ENCODE results near the gene CDC42. TPM values are rescaled to one million over a fixed set of nuclear protein-coding genes. Genes with fewer than 3 reads are reported as not detected.

CDC42 gene
- total and polyA plus RNA-seq, 2 of the 13 experiments (the other 11 are each of a cell fraction or from before 2014, with no cell fraction given), result 138 to 237 TPM

DNA sequence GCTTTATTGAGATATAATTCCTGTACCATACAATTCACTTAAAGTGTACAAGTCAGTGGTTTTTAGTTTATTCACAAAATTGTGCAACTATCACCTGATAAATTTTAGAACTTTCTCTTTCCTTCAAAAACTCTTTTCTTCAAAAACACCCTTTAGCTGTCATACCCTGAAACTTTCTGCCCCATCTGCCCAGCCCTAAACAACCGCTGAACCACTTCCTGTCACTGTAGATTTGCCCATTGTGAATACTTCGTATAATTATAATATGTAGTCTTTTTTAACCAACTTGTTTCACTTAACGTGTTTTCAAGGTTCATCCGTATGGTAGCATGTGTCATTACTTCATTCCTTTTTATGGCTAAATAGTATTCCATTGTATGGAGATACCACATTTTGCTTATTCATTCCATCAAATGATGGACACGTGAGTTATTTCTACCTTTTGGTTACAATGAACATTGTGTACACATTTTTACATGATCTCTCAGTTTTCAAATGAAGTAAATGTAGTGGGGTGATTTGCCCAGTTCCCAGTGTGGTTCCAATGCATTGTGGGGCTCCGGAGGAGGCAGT lies 52.4 kb downstream of the CDC42 start:
- H2AFZ ChIP-seq (ENCODE audit: low read length), result no peak overlapping the region
- no peak overlapping the region for H3K4me2 ChIP-seq (ENCODE audit: low read depth, low read length)
- no peak overlapping the region for H3K9ac ChIP-seq (ENCODE audit: insufficient read depth, low read depth, low read length)
- intact Hi-C loops (cut with micrococcal nuclease; ENCODE audit: unreplicated experiment) (no loop called here), in situ Hi-C loops (cut with HindIII; ENCODE audit: extremely low pct_ligation_motif_present, low pct_unique_long_range_greater_than_20kb) (no loop called here)
- H3K27ac ChIP-seq (ENCODE audit: extremely low read length, insufficient read depth, low read length), result no peak overlapping the region
- TF ChIP-seq ZNF224 (CRISPR knock-in tag; IDR thresholded peaks at IDR 0.05), result no peak
- no peak for TF ChIP-seq ZNF777 (CRISPR knock-in tag; IDR thresholded peaks at IDR 0.05)
- no peak for TF ChIP-seq RELA (CRISPR knock-in tag; IDR thresholded peaks at IDR 0.05)
- no peak for TF ChIP-seq MTA1 (CRISPR knock-in tag; IDR thresholded peaks at IDR 0.05; ENCODE audit: borderline replicate concordance)
- TF ChIP-seq ZFX (CRISPR knock-in tag; IDR thresholded peaks at IDR 0.05; ENCODE audit: low read depth), result no peak
- TF ChIP-seq, protein P1, sequence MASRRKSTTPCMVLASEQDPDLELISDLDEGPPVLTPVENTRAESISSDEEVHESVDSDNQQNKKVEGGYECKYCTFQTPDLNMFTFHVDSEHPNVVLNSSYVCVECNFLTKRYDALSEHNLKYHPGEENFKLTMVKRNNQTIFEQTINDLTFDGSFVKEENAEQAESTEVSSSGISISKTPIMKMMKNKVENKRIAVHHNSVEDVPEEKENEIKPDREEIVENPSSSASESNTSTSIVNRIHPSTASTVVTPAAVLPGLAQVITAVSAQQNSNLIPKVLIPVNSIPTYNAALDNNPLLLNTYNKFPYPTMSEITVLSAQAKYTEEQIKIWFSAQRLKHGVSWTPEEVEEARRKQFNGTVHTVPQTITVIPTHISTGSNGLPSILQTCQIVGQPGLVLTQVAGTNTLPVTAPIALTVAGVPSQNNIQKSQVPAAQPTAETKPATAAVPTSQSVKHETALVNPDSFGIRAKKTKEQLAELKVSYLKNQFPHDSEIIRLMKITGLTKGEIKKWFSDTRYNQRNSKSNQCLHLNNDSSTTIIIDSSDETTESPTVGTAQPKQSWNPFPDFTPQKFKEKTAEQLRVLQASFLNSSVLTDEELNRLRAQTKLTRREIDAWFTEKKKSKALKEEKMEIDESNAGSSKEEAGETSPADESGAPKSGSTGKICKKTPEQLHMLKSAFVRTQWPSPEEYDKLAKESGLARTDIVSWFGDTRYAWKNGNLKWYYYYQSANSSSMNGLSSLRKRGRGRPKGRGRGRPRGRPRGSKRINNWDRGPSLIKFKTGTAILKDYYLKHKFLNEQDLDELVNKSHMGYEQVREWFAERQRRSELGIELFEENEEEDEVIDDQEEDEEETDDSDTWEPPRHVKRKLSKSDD (CRISPR knock-in tag; IDR thresholded peaks at IDR 0.05; ENCODE audit: low read depth), result no peak
- TF ChIP-seq ASH2L (IDR thresholded peaks at IDR 0.05; ENCODE audit: insufficient read length, low read depth, low read length), result no peak
- no peak for TF ChIP-seq ZNF256 (CRISPR knock-in tag; conservative IDR thresholded peaks at IDR 0.05)
- no peak for TF ChIP-seq HOXA9 (CRISPR knock-in tag; IDR thresholded peaks at IDR 0.05; ENCODE audit: borderline replicate concordance)
- no peak for TF ChIP-seq REPIN1 (CRISPR knock-in tag; IDR thresholded peaks at IDR 0.05; ENCODE audit: borderline replicate concordance, low read depth)
- ATAC-seq (no peak), DNase-seq (ENCODE audit: low spot score) (no peak), FAIRE-seq (no peak)
- H3K9me3 ChIP-seq (ENCODE audit: low read length), result no peaks in the 10 kb centered on the region
- WGBS (ENCODE audit: low lambda C conversion rate), result 99% methylated on average over 6 of the region's 6 CpGs
- BruUV-seq (replicated peaks), result no TSS peak
- no peaks in the 10 kb centered on the region for H3K79me2 ChIP-seq (ENCODE audit: insufficient read depth, low read length)
- peaks cover 22% of the 10 kb centered on the region for H4K20me1 ChIP-seq (ENCODE audit: insufficient read depth, low read length)
- no peaks in the 10 kb centered on the region for H3K27me3 ChIP-seq (ENCODE audit: control insufficient read depth in 1 of 2, insufficient read depth in 2 of 2, low read length in 2 of 2)
- H3K4me1 ChIP-seq (ENCODE audit: insufficient read depth, low read length), result peaks cover 15% of the 10 kb centered on the region; the same call in 1 of the 2 replicates
- ChIA-PET POLR2A (no interaction called here), CTCF (ENCODE audit: low intra/inter-chr PET ratio, low total read pairs) (interaction anchor here (2.8 kb wide), 1 partner anchor 311 kb away, joined by 17 read pairs; no protein-coding TSS in a partner anchor)
- H3K4me3 ChIP-seq (replicated peaks in 1 of 3; ENCODE audit: insufficient read depth in 1 of 3, low read depth in 2 of 3, low read length in 3 of 3), result no peak overlapping the region
- peaks cover 2 to 15% of the 10 kb centered on the region in 2 experiments; a peak in 4 of 5 replicates for H3K36me3 ChIP-seq (replicated peaks in 1 of 2; ENCODE audit: control insufficient read depth in 1 of 2, insufficient read depth in 2 of 2, low read length in 2 of 2)

Measured in HepG2 (cell line).